ENCODE measurements around the gene ARHGAP23. TPM values are rescaled to one million over a fixed set of nuclear protein-coding genes. Genes with fewer than 3 reads are reported as not detected.

Gene ARHGAP23
- total RNA-seq, 1 donor from 2014 or later = 68.6 TPM

DNA sequence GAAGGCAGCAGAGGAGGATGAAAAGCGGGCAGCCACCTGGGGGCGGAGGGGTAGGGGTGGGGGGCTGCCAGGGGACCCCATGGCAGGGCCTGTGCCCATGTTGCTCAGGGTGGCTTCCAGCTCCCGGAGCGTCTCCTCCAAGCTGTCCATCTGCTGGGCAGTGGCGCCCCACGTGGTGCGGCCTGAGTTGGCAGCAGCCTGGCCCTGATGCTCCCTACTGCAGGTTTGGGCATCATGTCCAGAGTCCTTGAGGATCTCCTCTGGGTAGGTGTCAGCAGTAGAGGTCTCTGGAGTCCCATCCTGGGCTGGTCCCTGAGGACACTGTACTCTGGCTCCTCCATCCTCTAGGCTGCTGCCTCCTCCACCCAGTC is 116.6 kb downstream of the ARHGAP23 start:
- no peak for DNase-seq (ENCODE audit: low read depth)

DNA sequence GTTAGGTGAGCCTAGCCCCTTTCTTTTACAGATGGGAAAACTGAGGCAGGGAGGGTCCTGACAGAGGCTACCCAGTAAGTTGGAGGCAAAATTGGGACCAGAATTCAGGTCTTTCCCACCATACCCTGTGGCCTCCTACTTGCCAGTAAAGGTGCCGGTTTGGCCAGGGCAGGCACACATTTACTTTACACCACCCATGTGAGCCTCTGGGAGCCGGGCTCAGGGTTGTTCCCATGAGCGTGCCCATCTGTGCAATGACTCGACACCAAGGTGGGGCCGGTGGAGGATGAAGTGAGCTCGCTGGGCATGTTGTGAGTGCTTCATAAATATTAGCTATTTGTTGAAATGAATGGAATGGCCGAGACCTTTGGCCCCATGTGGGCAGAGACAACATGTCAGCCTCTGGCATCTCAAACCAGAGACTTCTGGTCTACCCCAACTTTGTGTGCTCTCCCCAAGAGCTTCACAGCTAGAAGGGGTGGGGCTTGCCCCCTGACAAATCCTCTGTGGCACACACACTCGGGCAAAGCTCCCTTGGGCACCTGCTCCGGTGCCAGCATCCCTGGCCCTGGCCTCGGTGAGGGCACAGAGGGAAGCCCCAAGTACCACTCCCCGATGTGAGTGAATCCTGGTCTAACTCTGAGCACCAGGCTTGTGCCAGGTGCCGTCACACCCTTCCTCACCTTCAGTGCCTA is 117.4 kb downstream of the ARHGAP23 start:
- DNase-seq (ENCODE audit: low read depth) = no peak

DNA sequence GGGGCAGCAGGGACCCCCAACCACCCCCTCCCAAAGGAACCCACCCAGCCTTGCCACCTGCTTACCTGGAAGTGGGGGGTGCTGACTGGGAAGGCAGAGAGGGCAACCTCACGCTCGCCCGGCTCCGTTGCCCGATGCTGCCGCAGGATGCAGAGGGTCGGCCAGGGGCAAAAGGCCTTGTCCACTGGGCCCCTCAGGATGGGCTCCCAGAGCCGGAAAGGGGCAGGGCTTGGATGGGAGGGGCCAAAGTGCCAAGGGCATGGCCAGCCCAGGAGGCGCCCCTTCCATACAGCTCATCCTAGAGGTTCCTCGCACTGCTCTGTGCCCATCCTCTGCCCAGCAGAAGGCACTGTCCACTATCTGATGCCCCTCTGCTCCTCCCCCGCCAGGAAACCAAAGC is 118.1 kb downstream of the ARHGAP23 start:
- no peak for DNase-seq (ENCODE audit: low read depth)

DNA sequence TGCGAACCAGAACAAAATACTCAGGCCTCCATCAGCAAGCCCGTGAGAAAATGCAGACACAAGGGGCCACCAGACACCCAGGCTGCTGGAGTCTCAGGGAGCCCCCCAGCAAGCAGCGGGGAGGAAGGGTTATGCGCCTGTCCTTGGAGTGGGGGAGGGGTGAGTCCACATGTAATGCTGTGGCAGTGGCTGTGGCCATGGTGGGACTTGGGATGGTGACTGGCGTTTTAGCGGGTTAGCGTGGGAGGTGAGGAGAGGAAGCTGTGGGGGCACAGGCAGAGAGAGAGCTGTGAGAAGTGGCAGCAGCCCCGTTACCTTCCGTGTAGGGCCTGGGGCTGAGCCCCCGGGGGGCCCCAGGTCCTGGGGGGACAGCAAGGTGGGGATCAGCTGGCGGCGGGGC is 119.2 kb downstream of the ARHGAP23 start:
- no peak for DNase-seq (ENCODE audit: low read depth)

DNA sequence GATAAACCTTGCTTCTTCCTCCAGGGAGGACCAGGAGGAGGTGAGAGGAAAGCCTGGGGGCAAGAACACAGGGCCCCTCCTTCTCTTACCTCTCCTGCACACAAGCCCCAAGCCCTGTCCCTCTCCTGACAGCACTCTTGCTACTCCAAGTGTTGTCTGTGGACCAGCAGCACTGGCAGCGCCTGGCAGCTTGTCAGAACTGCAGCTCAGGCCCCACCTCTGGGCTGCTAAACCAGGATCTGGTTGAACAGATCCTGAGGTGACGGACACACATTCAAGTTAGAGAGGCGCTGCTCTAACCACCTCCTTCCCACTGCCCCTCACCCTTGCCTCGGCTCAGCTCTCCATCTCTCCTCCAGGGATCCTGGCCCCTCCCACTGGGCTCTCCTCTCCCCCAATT is 121.0 kb downstream of the ARHGAP23 start:
- DNase-seq (ENCODE audit: low read depth) = no peak

DNA sequence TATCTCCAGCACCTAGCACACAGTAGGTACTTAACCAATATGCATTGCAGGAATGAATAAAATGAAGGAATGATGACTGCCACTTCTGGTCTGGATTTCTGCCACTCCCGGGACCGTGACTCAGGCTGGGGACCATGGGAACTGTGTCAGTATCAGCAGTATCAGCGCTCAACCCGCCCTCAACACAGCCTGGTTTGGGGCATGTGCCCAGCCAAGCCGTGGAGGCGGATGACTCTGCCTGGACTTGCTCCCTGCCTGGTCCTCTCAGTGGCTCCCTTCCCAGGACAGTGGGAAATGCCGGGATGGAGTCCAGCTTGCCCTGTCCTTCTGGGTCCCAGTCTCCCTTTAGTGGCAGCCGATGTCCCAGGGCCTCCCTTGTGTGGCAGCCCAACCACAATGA is 122.4 kb downstream of the ARHGAP23 start:
- DNase-seq (ENCODE audit: low read depth) = peak; percentile 46

DNA sequence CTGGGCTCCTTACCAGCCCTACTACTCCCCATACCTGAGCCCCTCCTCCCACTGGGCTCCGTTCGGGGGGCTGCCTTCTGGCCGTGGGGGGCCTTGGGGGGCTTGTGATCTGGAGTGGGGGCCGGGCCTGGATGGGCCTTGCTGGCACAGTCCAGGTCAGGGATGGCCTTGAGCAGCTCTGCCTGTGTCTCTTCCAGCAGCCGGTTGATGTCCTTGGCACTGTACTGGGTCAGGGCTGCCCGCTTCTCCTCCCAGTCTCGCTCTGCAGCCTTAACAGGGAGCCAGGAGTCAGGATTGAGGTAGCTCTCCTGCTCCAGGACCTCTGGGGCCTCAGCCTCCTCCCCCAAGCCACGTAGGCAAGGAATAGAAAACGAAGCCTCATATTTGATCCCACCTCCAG is 122.9 kb downstream of the ARHGAP23 start:
- no peak for DNase-seq (ENCODE audit: low read depth)

DNA sequence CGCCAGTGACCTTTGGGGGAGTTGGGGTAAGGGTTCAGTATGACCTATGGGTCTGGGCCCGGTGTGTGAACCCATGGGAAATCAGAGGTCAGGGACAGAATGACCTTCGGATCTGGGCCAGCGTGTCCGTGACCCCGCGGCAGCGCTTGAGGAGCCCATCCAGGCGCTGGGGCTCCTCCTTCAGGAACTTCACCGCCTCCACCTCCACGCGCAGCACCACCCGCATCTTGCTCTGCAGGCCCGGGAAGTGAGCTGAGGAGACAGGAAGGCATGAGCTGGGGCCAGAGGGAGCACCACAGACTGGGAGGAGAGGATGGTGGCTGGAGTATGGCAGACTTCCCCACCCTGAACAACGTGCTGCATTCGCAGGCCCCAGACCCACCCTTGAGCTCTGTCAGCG is 124.1 kb downstream of the ARHGAP23 start:
- no peak for DNase-seq (ENCODE audit: low read depth)

DNA sequence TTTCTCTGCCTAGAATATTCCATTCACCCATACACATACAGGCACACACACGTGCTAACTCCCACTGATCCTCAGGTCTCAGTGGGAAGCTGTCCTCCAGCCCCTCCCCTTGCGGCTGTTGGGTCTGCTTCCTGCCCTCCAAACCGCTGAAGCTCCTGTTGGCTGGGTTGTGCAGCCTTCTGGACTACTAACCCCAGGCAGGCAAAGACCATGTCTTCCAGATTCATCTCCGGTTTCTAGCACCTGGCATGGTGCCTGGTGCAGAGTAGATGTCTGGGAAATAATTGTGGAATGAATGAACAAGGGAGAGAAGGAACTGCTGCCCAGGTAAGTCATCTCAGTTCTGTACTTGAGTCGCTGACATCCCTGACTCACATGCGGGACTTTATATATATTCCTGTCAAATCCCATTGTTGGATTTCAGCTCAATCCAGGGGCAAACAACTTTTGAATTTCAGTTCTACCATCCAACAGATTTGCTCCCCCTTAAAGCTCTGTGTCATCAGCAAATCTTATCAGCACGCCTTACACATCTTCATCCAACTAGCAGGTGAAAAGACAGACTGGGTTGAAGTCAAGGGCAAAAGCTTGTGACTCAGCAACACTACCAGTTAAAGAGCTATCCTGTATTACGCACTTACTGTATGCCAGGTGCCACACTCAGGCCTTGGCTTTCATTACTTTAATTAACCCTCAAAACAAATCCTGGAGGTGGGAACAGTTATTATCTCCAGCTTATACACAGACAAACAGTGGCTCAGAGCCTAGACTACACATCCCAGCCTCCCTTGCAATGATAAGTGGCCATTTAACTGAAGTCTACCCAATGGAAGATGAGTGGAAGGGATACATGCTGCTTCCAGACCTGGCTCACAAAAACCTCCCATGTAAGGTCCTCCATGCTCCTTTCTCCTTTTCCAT is 126.4 kb downstream of the ARHGAP23 start:
- DNase-seq (ENCODE audit: low read depth) = peak; percentile 38

DNA sequence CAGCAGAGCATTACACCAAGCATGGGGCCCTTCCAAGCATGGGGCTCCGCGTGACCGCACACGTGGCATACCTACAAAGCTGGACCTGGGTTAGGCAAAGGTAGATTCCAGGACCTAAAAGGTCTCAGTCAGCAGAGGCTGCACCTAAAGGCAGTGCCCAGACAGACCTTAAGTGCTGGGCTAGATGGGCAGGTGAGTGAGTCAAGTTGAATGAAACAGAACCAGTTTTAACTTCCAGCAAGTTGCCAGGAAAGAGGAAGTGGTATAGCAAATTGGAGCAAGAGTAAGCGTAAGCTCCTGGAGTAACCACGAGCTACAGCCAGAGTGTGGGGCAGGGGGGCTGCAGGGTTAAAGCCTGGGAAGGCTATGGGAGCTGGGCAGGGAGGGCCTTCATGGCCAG is 128.0 kb downstream of the ARHGAP23 start:
- DNase-seq (ENCODE audit: low read depth) = no peak

DNA sequence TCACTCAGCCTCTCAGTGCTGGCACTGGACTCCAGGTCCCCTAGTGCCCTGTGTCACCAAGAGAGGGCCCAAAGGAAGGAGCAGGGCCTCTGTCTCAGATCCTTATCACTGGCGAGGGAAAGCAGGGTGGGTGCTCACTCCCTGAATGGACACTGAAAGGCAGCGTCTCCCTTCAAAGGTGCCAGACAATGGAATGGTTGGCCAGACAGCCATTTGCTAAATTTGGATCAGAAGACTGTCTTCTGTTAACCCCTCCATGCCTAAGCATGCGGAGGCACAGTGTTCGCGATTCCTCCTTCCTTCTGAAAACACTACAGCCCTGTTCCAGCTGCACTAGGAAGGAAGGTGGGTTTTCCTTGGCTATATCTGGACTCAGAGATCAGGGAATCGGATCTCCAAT is 129.1 kb downstream of the ARHGAP23 start:
- no peak for DNase-seq (ENCODE audit: low read depth)

DNA sequence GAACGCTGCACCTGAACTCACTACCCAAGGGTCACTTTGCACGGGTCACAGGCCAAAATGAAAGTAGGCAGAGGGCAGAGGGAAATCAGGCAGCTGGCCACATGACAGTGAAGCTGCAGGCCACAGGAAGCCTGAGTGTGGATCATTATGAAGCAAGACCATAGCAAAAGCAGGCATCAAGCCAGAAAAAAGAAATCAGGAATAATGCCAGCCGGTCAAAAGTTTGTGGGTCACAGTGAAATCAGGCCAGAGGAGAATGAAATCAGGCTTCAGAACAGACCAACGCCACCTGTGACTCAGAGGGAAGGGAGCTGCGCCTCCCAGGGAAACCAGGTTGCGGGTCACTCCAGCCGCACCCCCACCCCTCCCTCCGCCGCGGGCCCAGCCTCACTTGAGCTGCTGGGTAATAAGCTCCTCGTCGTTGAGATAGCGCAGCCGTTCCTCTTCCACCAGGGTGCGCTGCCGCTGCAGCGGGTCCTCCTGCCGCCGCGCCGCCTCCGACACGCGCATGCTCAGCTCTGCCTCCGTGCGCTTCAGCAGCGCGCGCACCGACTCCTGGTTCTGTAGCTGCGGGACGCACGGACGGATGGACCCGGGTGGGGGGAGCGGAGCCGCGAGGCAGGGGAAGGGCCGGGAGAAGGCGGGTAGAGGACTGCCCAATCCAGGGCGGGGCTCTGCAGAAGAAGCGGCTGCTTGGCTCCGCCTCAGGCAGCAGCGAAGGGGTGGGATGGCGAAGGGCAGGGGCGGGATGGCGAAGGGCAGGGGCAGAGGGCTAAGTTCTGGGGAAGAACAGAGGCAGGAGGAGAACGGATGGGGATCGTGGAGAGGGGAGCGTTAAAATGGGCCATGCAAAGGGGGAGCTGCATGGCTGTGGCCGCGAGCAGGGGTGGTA is 129.8 kb downstream of the ARHGAP23 start:
- DNase-seq (ENCODE audit: low read depth) = peak; percentile 90

DNA sequence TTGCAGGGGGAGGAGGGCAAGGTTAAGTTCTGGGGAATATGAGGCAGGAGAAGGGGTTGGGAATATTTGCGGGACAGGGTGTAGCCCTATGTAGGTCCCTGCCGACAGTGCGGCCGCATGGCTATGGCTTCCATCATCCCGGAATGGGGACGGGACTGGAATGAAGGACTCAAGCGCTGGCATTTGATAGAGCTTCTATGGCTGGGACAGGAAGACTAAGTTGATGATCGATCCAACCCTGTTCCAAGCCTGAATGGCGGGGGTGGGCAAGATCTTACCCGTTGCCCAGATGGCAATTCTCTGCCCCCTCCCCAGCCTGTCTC is 130.4 kb downstream of the ARHGAP23 start:
- DNase-seq (ENCODE audit: low read depth) = no peak

DNA sequence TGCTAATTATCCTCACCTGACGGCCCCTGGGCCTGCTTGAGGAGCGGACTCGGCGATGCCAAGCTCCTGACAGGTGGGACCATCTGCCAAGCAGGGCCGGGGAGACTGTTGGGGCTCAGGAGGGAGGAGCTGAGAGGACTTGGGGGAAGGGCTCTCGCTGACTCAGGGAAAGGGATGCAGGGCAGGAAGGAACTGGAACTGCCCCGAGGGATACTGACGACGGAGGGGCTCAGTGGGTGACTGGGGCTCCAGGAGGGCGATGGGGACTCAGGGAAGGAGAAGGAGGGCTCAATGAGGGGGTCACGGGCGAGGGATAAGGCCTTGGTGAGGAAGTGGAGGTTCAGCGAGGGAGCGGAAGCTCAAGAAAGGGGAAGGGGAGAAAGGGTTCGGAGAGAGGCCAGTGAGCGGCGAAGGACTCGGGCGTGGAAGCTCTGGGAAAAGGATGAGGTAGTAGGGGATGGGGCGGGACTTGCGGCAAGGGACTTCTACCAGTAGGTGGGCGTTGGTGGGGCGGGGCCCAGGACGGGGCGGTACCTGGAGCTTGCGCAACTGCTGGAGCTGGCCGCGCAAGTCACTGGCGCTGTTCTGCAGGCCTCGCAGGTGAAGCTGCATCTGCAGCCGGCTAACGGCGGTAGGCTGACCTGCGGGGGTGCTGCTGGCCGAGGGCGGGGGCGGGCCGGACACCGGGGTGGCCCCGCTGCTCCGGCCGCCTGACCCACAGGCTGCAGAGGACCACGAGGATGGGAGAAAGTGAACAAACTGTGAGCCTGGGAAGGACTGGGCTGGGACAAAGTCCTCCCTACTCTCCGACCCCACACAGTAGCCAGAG is 131.0 kb downstream of the ARHGAP23 start:
- peak; percentile 17 for DNase-seq (ENCODE audit: low read depth)

DNA sequence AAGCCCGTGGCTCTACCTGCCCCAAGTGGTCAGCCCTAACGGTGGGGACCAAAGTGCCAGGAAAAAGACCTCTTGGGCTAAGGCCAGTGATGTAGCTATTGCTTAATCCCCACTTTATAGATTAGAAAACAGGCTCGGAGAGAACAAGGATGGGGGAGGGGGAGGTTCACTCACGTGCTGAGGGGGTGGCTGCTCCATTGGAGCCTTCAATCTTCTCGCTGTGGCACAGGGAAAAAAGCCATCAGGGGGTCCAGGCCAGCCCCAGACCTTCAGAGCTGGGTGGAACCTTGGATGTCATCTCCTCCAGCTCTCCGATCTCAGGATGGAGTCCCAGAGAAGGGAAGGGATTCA is 131.6 kb downstream of the ARHGAP23 start:
- no peak for DNase-seq (ENCODE audit: low read depth)

DNA sequence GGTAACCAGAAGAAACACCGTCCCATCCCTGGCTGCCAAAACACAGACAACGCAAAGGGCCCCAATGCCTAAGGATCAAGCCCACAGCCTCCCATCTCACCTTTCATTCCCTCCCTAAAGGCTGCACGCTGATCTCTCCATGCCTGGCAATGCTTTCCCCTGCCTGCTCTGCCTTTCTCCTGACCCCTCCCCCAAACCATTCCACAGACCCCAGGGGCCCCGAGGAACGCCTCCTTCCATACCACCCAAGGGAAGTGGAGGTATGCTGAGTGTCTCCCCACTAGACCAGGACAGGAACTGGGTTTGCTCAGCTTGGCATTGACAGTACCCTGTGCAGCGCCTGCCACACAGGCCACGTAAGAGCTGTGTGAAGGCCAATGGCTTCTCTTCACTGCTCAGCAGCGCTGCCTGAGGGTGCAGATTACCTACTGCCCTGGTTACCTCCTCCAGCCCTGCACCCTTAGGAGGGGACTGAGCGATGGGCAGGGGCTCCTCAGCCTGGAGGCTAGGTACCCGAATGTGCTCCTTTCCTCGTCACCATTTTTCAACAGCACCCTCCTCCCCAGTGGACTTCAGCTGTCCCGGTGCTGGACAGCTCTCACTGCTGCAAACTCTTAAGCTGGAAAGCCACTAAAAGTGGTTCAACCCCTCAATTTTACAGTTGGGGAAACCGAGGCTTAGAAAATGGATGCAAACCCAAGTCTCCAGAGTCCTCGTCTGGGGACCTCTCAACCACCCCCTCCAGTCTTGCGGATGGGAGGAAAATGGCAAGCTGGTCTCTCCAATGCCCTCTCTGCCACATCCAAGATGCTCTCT is 132.4 kb downstream of the ARHGAP23 start:
- DNase-seq (ENCODE audit: low read depth) = peak; percentile 46

DNA sequence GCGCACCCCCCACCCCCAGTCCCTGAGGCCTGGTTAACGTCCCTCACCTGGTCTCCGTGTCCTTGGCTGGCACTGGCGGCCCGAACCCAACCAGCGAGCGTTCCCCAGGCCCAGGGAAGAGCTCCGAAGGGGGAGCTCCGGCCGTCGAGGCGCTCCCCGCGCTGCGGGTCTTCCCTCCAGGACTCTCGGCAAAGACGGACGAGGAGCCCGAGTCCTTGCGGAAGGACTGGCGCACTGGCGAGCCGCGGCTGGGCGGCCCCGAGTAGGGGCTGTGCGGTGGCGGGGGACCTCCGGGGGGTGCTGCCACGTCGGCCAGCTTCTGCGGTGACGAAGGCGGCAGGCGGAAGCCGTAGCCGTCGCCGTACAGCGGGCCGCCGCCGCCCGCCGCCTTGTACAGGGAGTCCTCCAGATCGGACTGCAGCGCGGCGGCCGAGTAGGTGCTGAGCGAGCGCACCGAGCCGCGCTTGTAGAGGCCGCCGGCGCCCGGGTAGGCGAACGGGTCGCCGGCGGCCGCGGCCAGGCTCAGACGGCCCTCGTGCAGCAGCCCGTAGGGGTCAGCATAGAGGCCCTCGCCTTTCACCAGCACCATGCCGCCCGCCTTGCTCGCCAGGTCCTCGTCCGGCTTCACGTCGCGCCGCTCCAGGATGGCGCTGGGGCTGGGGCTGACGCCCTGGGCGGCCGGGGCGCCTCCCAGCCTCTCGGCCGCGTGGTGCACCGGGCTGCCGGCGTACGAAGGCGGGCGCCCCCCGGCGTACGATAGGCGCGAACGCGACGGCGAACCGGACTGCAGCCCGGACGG is 133.4 kb downstream of the ARHGAP23 start:
- DNase-seq (ENCODE audit: low read depth) = no peak
